Measurements from ENCODE around the gene XPNPEP2. TPM values are rescaled to one million over a fixed set of nuclear protein-coding genes. Genes with fewer than 3 reads are reported as not detected.

XPNPEP2 gene
- total and polyA plus RNA-seq, 9 of the 15 experiments (the other 6 are each of a cell fraction or from before 2014, with no cell fraction given) = 0.03 to 0.19 (median 0.09) TPM; not detected in 5

GRCh38 chrX:129786210-129786651 is 47.5 kb downstream of the XPNPEP2 start (continued):
- no peak for TF ChIP-seq ZBTB40 (IDR thresholded peaks at IDR 0.05)
- TF ChIP-seq ZBTB40 (CRISPR knock-in tag; IDR thresholded peaks at IDR 0.05) = no peak
- no peak for TF ChIP-seq SMAD2 (IDR thresholded peaks at IDR 0.05; ENCODE audit: low read depth, low read length)
- TF ChIP-seq ZBTB7A (IDR thresholded peaks at IDR 0.05; ENCODE audit: borderline replicate concordance, control insufficient read depth, low read depth, low read length) = no peak
- TF ChIP-seq TEAD2 (tag; IDR thresholded peaks at IDR 0.05) = no peak
- TF ChIP-seq ZNF766 (CRISPR knock-in tag; conservative IDR thresholded peaks at IDR 0.05) = peak; percentile 70; the same call in 1 of the 2 replicates
- peak; percentile 50; the same call in 1 of the 2 replicates for TF ChIP-seq PML (IDR thresholded peaks at IDR 0.05; ENCODE audit: low read length)
- no peak for TF ChIP-seq ZNF77 (CRISPR knock-in tag; IDR thresholded peaks at IDR 0.05)

All from K562 (cell line).